ENCODE measurements around the gene TOGARAM2. TPM values are rescaled to one million over a fixed set of nuclear protein-coding genes. Genes with fewer than 3 reads are reported as not detected.

The TOGARAM2 gene
- total and polyA plus RNA-seq, 10 donors = 3.0 to 19.9 (median 8.6) TPM

DNA sequence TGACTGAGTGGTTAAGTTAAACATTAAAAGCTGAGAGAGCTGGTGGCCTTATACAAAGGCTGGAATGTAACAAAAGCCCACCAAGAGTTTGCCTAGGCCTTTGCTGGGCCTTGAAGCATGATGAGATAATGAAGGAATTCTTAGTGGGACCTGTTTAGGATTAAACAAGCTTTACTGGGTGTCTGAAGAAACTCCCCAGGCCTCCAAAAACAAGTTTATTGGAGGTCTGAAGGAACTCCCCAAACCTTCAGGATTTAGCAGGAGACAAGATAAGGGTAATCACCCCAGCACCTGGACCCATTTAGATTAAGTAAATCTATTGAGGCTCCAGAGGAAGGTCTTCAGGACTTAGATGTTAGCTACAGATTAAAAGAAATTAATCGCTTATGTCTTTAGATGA lies 74.5 kb downstream of the TOGARAM2 start:
- Histone ChIP-seq H3K9me3 (no peaks in the 10 kb centered on the region), H3K27me3 (replicated peaks in 1 of 7) (no peaks in the 10 kb centered on the region), H3K4me1 (no peaks in the 10 kb centered on the region), H3K36me3 (peaks cover 0 to 16% (median 0%) of the 10 kb centered on the region in 6 donors), H3K27ac (no peak overlapping the region), H3K4me3 (no peak overlapping the region)
- no peak for DNase-seq
- 87 to 100% (median 97%) methylated on average over 1 of the region's 1 CpG for WGBS, 5 donors
- no peak for TF ChIP-seq CTCF (IDR thresholded peaks at IDR 0.05 in 8 of 11, conservative IDR thresholded peaks at IDR 0.05 in 3 of 11)
- TF ChIP-seq POLR2AphosphoS5 (IDR thresholded peaks at IDR 0.05) = no peak
- no peak for TF ChIP-seq POLR2A (IDR thresholded peaks at IDR 0.05)
- intact Hi-C loops (cut with DNase I; ENCODE audit: low total_unique reads) = no loop called here

DNA sequence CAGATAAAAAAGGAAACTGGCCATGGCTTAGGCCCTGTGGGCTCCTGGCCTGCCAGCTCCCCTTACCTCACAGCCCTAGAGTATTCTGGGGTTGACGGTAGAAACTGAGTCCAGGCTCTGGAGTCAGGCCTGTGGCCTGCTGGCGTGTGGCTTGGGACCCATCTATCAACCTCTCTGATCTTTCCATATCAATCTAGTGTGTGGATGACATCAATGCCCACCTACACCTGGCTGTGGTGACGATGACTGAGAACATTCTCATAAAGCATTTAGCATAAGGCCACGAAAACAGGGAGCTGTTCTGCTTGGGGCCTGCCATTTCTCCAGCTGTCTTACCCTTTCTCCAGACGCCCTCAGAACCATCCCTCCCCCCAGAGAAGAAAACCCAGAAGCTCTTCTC lies 75.4 kb downstream of the TOGARAM2 start:
- no peaks in the 10 kb centered on the region for H3K27me3 ChIP-seq (replicated peaks in 1 of 7)
- WGBS, 5 donors = 84 to 92% (median 87%) methylated on average over 5 of the region's 5 CpGs
- no peak for DNase-seq
- no peak for TF ChIP-seq CTCF (IDR thresholded peaks at IDR 0.05 in 8 of 11, conservative IDR thresholded peaks at IDR 0.05 in 3 of 11)
- no peak for TF ChIP-seq POLR2AphosphoS5 (IDR thresholded peaks at IDR 0.05)
- no peak for TF ChIP-seq POLR2A (IDR thresholded peaks at IDR 0.05)
- H3K9me3 ChIP-seq = no peaks in the 10 kb centered on the region
- intact Hi-C loops (cut with DNase I; ENCODE audit: low total_unique reads) = no loop called here
- H3K4me3 ChIP-seq = no peak overlapping the region
- H3K4me1 ChIP-seq = no peaks in the 10 kb centered on the region
- peaks cover 0 to 16% (median 0%) of the 10 kb centered on the region in 6 donors for H3K36me3 ChIP-seq
- no peak overlapping the region for H3K27ac ChIP-seq

GRCh38 chr2:29057006-29057405 lies 75.9 kb downstream of the TOGARAM2 start:
- no peaks in the 10 kb centered on the region for H3K27me3 ChIP-seq (replicated peaks in 1 of 7)
- TF ChIP-seq POLR2AphosphoS5 (IDR thresholded peaks at IDR 0.05) (no peak), POLR2A (IDR thresholded peaks at IDR 0.05) (no peak), CTCF (IDR thresholded peaks at IDR 0.05 in 8 of 11, conservative IDR thresholded peaks at IDR 0.05 in 3 of 11) (no peak)
- peaks cover 0 to 12% (median 0%) of the 10 kb centered on the region in 6 donors for H3K36me3 ChIP-seq
- H3K4me3 ChIP-seq = no peak overlapping the region
- H3K4me1 ChIP-seq = no peaks in the 10 kb centered on the region
- no peak for DNase-seq
- WGBS, 5 donors = 81 to 91% (median 83%) methylated on average over 4 of the region's 4 CpGs
- no peak overlapping the region for H3K27ac ChIP-seq
- H3K9me3 ChIP-seq = no peaks in the 10 kb centered on the region
- intact Hi-C loops (cut with DNase I; ENCODE audit: low total_unique reads) = no loop called here

DNA sequence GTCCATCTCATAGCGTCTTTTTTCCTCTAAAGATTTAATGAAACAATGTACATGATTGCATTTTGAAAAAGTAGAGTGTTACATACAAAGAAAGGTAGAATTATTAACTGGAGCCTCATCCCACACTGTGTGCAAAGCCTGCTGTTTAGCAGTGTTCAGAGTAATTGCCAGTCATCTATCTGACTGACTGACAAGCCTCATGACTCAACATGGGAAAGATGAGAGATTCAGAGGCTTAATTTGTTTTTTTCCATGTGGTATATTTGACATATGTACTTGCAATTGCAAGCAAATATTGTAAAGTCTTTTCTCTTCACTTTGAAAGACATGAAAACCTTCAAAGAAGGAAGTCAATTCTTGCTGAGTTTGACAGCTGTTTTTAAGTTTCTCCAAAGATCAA lies 78.5 kb downstream of the TOGARAM2 start:
- Histone ChIP-seq H3K27me3 (replicated peaks in 1 of 7) (no peaks in the 10 kb centered on the region), H3K36me3 (no peaks in the 10 kb centered on the region), H3K4me1 (peaks cover 0 to 13% (median 0%) of the 10 kb centered on the region in 6 donors), H3K27ac (no peak overlapping the region), H3K9me3 (no peaks in the 10 kb centered on the region), H3K4me3 (no peak overlapping the region)
- WGBS, 5 donors = 78 to 89% (median 88%) methylated on average over 1 of the region's 1 CpG
- DNase-seq = no peak
- no peak for TF ChIP-seq POLR2AphosphoS5 (IDR thresholded peaks at IDR 0.05)
- no peak for TF ChIP-seq POLR2A (IDR thresholded peaks at IDR 0.05)
- TF ChIP-seq CTCF (IDR thresholded peaks at IDR 0.05 in 8 of 11, conservative IDR thresholded peaks at IDR 0.05 in 3 of 11) = no peak
- intact Hi-C loops (cut with DNase I; ENCODE audit: low total_unique reads) = no loop called here
